Measurements from ENCODE around the gene KCNT1. TPM values are rescaled to one million over a fixed set of nuclear protein-coding genes. Genes with fewer than 3 reads are reported as not detected.

KCNT1 gene
- total RNA-seq, 1 experiment from 2014 or later = 0.68 TPM

DNA sequence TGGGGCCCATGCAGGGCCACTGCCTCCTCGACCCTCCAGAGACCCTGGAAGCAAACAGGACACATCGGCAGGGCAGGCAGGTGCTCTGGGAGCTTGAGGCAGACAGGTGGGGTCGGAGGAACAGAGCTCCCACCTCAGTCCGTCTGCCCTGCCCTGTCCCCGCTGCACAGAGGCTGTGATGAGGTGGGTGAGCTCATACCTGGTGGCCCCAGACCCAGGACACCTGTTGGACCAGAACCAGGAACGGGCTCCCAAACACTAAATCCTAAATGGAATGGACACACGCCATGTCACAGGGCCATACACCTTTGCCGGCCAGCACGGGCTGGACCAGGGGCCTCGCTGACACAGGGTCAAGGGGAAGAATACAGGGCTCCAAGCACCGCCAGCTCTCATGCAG is 8.2 kb upstream of the KCNT1 start:
- Histone ChIP-seq H2BK120ac (ENCODE audit: low read depth, low read length, poor library complexity, severe bottlenecking) (no peak overlapping the region), H2BK20ac (ENCODE audit: low read depth, low read length, poor library complexity, severe bottlenecking) (no peak overlapping the region), H3K23me2 (ENCODE audit: insufficient read length, low read depth, low read length, poor library complexity, severe bottlenecking) (no peaks in the 10 kb centered on the region), H3K18ac (ENCODE audit: insufficient read length, low read depth, low read length) (no peak overlapping the region), H2AK5ac (ENCODE audit: insufficient read length, low read length) (no peak overlapping the region), H2BK5ac (ENCODE audit: insufficient read length, low read length) (no peak overlapping the region), H4K20me1 (ENCODE audit: control insufficient read depth, insufficient read depth, insufficient read length) (no peaks in the 10 kb centered on the region), H2BK12ac (ENCODE audit: insufficient read length, low read depth, low read length) (no peak overlapping the region), H3T11ph (ENCODE audit: low read length) (no peak overlapping the region), H4K5ac (ENCODE audit: insufficient read length, low read depth, low read length) (no peak overlapping the region), H3K9me3 (ENCODE audit: control insufficient read depth, low read depth, low read length) (no peaks in the 10 kb centered on the region), H3K4ac (ENCODE audit: low read depth, low read length) (no peak overlapping the region), H3K4me1 (ENCODE audit: insufficient read depth, low read length) (no peaks in the 10 kb centered on the region), H3K27ac (ENCODE audit: insufficient read length, low read depth, low read length) (no peak overlapping the region), H2BK15ac (ENCODE audit: low read depth, low read length) (no peak overlapping the region), H3K79me2 (ENCODE audit: insufficient read depth, low read length) (no peaks in the 10 kb centered on the region), H4K91ac (ENCODE audit: insufficient read length, low read depth, low read length) (no peak overlapping the region), H3K27me3 (ENCODE audit: insufficient read depth, low read length) (no peaks in the 10 kb centered on the region), H3K23ac (ENCODE audit: insufficient read length, low read depth, low read length) (no peak overlapping the region), H3K9ac (ENCODE audit: extremely low read depth, insufficient read length, low read length) (no peak overlapping the region), H3K4me2 (ENCODE audit: insufficient read depth, insufficient read length, low read length) (no peak overlapping the region), H3K56ac (ENCODE audit: insufficient read length, low read depth, low read length) (no peak overlapping the region), H3K14ac (ENCODE audit: insufficient read depth, low read length) (no peak overlapping the region), H4K8ac (replicated peaks; ENCODE audit: insufficient read length, low read depth, low read length) (no peak overlapping the region), H3K79me1 (ENCODE audit: insufficient read depth, low read depth, low read length, poor library complexity, severe bottlenecking) (no peaks in the 10 kb centered on the region), H2AFZ (ENCODE audit: low read length) (no peak overlapping the region)
- Mint-ChIP-seq H3K27me3 (ENCODE audit: low read depth) (peaks cover 2% of the 10 kb centered on the region; the same call in 1 of the 2 replicates), H3K4me3 (no peak overlapping the region), H3K4me1 (peaks cover 9 to 13% of the 10 kb centered on the region in 2 experiments), H3K36me3 (ENCODE audit: insufficient read depth in 1 of 3, low read depth in 3 of 3) (no peaks in the 10 kb centered on the region; a peak in 1 of 7 replicates), H3K9me3 (no peaks in the 10 kb centered on the region; a peak in 1 of 5 replicates), H3K27ac (no peak overlapping the region)
- TF ChIP-seq, protein P1, sequence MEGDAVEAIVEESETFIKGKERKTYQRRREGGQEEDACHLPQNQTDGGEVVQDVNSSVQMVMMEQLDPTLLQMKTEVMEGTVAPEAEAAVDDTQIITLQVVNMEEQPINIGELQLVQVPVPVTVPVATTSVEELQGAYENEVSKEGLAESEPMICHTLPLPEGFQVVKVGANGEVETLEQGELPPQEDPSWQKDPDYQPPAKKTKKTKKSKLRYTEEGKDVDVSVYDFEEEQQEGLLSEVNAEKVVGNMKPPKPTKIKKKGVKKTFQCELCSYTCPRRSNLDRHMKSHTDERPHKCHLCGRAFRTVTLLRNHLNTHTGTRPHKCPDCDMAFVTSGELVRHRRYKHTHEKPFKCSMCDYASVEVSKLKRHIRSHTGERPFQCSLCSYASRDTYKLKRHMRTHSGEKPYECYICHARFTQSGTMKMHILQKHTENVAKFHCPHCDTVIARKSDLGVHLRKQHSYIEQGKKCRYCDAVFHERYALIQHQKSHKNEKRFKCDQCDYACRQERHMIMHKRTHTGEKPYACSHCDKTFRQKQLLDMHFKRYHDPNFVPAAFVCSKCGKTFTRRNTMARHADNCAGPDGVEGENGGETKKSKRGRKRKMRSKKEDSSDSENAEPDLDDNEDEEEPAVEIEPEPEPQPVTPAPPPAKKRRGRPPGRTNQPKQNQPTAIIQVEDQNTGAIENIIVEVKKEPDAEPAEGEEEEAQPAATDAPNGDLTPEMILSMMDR (conservative IDR thresholded peaks at IDR 0.05) = no peak
- no peak for DNase-seq
- WGBS (ENCODE audit: extremely low coverage, insufficient read length, low lambda C conversion rate) = no CpG with 5 or more reads among the region's 11 CpGs
